NB4 (cell line): ENCODE results near the gene ST6GALNAC1.

Source experiments
- CTCF ChIP-seq: IDR thresholded peaks from one replicate; pipeline ENCODE4 v1.5.1; 2012; ENCODE audit warnings: low read depth, low read length
- POLR2A ChIP-seq: IDR thresholded peaks from 2 replicates; pipeline ENCODE4 v1.6.1; 2011; ENCODE audit warnings: mild to moderate bottlenecking; ENCODE audit not compliant: insufficient read length; ENCODE audit errors: extremely low read depth
- TF ChIP-seq, protein P1 (sequence below): IDR thresholded peaks from 2 replicates; pipeline ENCODE4 v1.6.1; 2011; ENCODE audit warnings: low read depth, low read length

DNA sequence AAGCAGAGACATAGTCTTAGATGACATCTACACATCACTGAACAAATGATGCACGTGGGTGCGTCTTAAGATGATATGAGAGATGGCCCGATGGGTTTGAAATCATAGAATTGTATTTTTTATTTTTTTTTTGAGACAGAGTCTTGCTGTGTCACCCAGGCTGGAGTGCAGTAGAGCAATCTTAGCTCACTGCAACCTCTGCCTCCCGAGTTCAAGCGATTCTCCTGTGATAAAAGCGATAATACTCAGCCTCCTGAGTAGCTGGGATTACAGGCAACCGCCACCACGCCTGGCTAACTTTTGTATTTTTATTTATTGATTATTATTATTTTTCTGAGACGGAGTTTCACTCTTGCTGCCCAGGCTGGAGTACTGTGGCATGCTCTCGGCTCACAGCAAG lies 5.3 kb downstream of the ST6GALNAC1 start:
- TF ChIP-seq CTCF = no peak
- TF ChIP-seq, protein P1, sequence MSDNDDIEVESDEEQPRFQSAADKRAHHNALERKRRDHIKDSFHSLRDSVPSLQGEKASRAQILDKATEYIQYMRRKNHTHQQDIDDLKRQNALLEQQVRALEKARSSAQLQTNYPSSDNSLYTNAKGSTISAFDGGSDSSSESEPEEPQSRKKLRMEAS = no peak
- TF ChIP-seq POLR2A = no peak
